H1 (cell line): ENCODE results near the gene SGK1. TPM values are rescaled to one million over a fixed set of nuclear protein-coding genes. Genes with fewer than 3 reads are reported as not detected.

Experiments used
- CTCF ChIA-PET: fragments of 300-600 bp; sonication (Branson Sonifier 250); formaldehyde crosslinking; loops from one replicate; lab custom pipeline; 2021; ENCODE audit not compliant: partially characterized antibody; lab: Charles Lee
- POLR2A ChIA-PET: fragments of 300-600 bp; sonication (Branson Sonifier 250); formaldehyde crosslinking; loops from one replicate; lab custom pipeline; 2021; ENCODE audit warnings: inconsistent platforms; ENCODE audit not compliant: partially characterized antibody; lab: Charles Lee
- DNase-seq, 2 experiments: peaks; one replicate each; pipeline versions ENCODE4 v3.0.0 to v3.0.0-alpha.2; 2010 to 2022; ENCODE audit warnings: low spot score in 2 of 2, low read depth in 1 of 2, mixed read lengths in 1 of 2
- FAIRE-seq: peaks from 2 replicates; lab custom pipeline; 2011; peaks lifted over from hg19 to GRCh38; lab: Jason Lieb, UNC
- H2AFZ ChIP-seq: 2 replicates; pipeline ENCODE4 v1.8.1; 2012; ENCODE audit warnings: low read length, inconsistent platforms
- H2AK5ac ChIP-seq: 2 replicates; pipeline ENCODE4 v1.6.1; 2013; ENCODE audit warnings: low read depth, low read length
- H2BK120ac ChIP-seq: replicated peaks from 2 replicates; pipeline ENCODE3; 2013; ENCODE audit warnings: low read depth, low read length, inconsistent platforms
- H2BK12ac ChIP-seq: 2 replicates; pipeline ENCODE4 v1.6.1; 2013; ENCODE audit warnings: low read depth, low read length
- H2BK15ac ChIP-seq: 2 replicates; pipeline ENCODE4 v1.6.1; 2013; ENCODE audit warnings: low read length
- H2BK20ac ChIP-seq: 2 replicates; pipeline ENCODE4 v1.6.1; 2013; ENCODE audit warnings: low read length
- H2BK5ac ChIP-seq: 2 replicates; pipeline ENCODE4 v1.6.1; 2013; ENCODE audit warnings: low read depth, low read length
- H3K14ac ChIP-seq: 2 replicates; pipeline ENCODE4 v1.6.1; 2013; ENCODE audit warnings: inconsistent platforms; ENCODE audit not compliant: insufficient read length
- H3K18ac ChIP-seq: 2 replicates; pipeline ENCODE4 v1.6.1; 2013; ENCODE audit warnings: low read length; ENCODE audit errors: extremely low read depth
- H3K23ac ChIP-seq: 2 replicates; pipeline ENCODE4 v1.6.1; 2013; ENCODE audit warnings: inconsistent platforms; ENCODE audit not compliant: insufficient read length
- H3K23me2 ChIP-seq: 2 replicates; pipeline ENCODE4 v1.6.1; 2013; ENCODE audit warnings: low read depth, low read length
- H3K27ac ChIP-seq: 2 replicates; pipeline ENCODE4 v1.6.1; 2011; ENCODE audit warnings: low read depth, low read length, inconsistent platforms
- H3K27me3 ChIP-seq, 4 experiments: replicated peaks in 1 of 4; 1 replicate in 1 of 4; 2 replicates in 3 of 4; pipeline versions ENCODE4 v1.6.1 to v1.8.1; 2011 to 2013; ENCODE audit warnings: low read length in 3 of 4, mild to moderate bottlenecking in 3 of 4, inconsistent platforms in 2 of 4, mixed read lengths in 2 of 4, moderate library complexity in 1 of 4; ENCODE audit not compliant: control insufficient read depth in 3 of 4, insufficient read depth in 3 of 4; ENCODE audit errors: extremely low read depth in 1 of 4
- H3K36me3 ChIP-seq, 4 experiments: 2 replicates each; pipeline versions ENCODE4 v1.6.1 to v1.8.1; 2011 to 2013; ENCODE audit warnings: mild to moderate bottlenecking in 4 of 4, low read length in 3 of 4, moderate library complexity in 2 of 4, control low read depth in 1 of 4, inconsistent platforms in 1 of 4; ENCODE audit not compliant: insufficient read depth in 4 of 4, control insufficient read depth in 2 of 4
- H3K4ac ChIP-seq: replicated peaks from 2 replicates; pipeline ENCODE3; 2013; ENCODE audit warnings: low read length, low read depth, mixed read lengths, inconsistent platforms; ENCODE audit not compliant: insufficient read length
- H3K4me1 ChIP-seq, 4 experiments: replicated peaks in 1 of 4; 1 replicate in 1 of 4; 2 replicates in 3 of 4; pipeline versions ENCODE4 v1.6.1 to v1.8.1; 2011 to 2013; ENCODE audit warnings: low read length in 3 of 4, inconsistent platforms in 2 of 4, mixed read lengths in 1 of 4; ENCODE audit not compliant: insufficient read depth in 4 of 4, control insufficient read depth in 3 of 4
- H3K4me2 ChIP-seq, 2 experiments: 2 replicates each; pipeline versions ENCODE4 v1.6.1 to v1.8.1; 2011 to 2013; ENCODE audit warnings: low read depth in 2 of 2, low read length in 2 of 2, control low read depth in 1 of 2, inconsistent platforms in 1 of 2, mild to moderate bottlenecking in 1 of 2; ENCODE audit not compliant: insufficient read depth in 1 of 2
- H3K4me3 ChIP-seq, 4 experiments: fragments of 200-600, 300-600 bp in 1 of 4; sonication (generic), shearing (Covaris generic), sonication (Bioruptor Twin) in 1 of 4; 2 replicates each; pipeline versions ENCODE4 v1.5.1 to v1.8.1; 2011 to 2016; ENCODE audit warnings: low read length in 4 of 4, low read depth in 3 of 4, control low read depth in 2 of 4, inconsistent platforms in 2 of 4, mild to moderate bottlenecking in 2 of 4, mixed read lengths in 1 of 4, moderate library complexity in 1 of 4; ENCODE audit not compliant: insufficient read depth in 2 of 4; ENCODE audit errors: extremely low read depth in 1 of 4
- H3K56ac ChIP-seq: replicated peaks from 2 replicates; pipeline ENCODE3; 2013; ENCODE audit warnings: low read depth, mild to moderate bottlenecking, mixed read lengths, low read length, inconsistent platforms; ENCODE audit not compliant: insufficient read length
- H3K79me1 ChIP-seq: 2 replicates; pipeline ENCODE4 v1.6.1; 2013; ENCODE audit warnings: low read depth, low read length, control low read depth
- H3K79me2 ChIP-seq, 2 experiments: 2 replicates each; pipeline versions ENCODE4 v1.6.1 to v1.8.1; 2012 to 2013; ENCODE audit warnings: low read length in 2 of 2, mild to moderate bottlenecking in 2 of 2, inconsistent platforms in 1 of 2; ENCODE audit not compliant: insufficient read depth in 2 of 2, control insufficient read depth in 1 of 2
- H3K9ac ChIP-seq, 4 experiments: replicated peaks in 1 of 4; 1 replicate in 1 of 4; 2 replicates in 3 of 4; pipeline versions ENCODE4 v1.6.1 to v1.8.1; 2011 to 2013; ENCODE audit warnings: low read depth in 3 of 4, low read length in 3 of 4, control low read depth in 2 of 4, mild to moderate bottlenecking in 2 of 4, moderate library complexity in 2 of 4, inconsistent platforms in 1 of 4; ENCODE audit errors: extremely low read depth in 1 of 4
- H3K9me3 ChIP-seq, 2 experiments: 2 replicates each; pipeline versions ENCODE4 v1.6.1 to v1.8.1; 2012 to 2013; ENCODE audit warnings: mild to moderate bottlenecking in 2 of 2, moderate library complexity in 2 of 2, control low read depth in 1 of 2, inconsistent platforms in 1 of 2, low read depth in 1 of 2, low read length in 1 of 2, mixed read lengths in 1 of 2; ENCODE audit not compliant: insufficient read depth in 2 of 2
- H4K20me1 ChIP-seq, 2 experiments: replicated peaks in 1 of 2; 2 replicates each; pipeline versions ENCODE3 to v1.8.1; 2011 to 2013; ENCODE audit warnings: inconsistent platforms in 2 of 2, low read length in 2 of 2, mild to moderate bottlenecking in 1 of 2; ENCODE audit not compliant: insufficient read depth in 2 of 2, control insufficient read depth in 1 of 2
- H4K5ac ChIP-seq: 2 replicates; pipeline ENCODE4 v1.6.1; 2013; ENCODE audit warnings: low read length, low read depth, mixed read lengths, inconsistent platforms; ENCODE audit not compliant: insufficient read length
- H4K8ac ChIP-seq: 2 replicates; pipeline ENCODE4 v1.8.0; 2013; ENCODE audit warnings: mild to moderate bottlenecking, moderate library complexity, low read length, inconsistent platforms; ENCODE audit not compliant: insufficient read depth; ENCODE audit errors: extremely low read depth
- H4K91ac ChIP-seq: replicated peaks from 2 replicates; pipeline ENCODE3; 2013; ENCODE audit warnings: low read length, mixed read lengths, inconsistent platforms; ENCODE audit not compliant: insufficient read length
- BCL11A ChIP-seq, 2 experiments: IDR thresholded peaks; one replicate each; pipeline ENCODE4 v1.6.1; 2011; ENCODE audit warnings: low read depth in 2 of 2, low read length in 2 of 2, mild to moderate bottlenecking in 2 of 2
- EP300 ChIP-seq, 2 experiments: IDR thresholded peaks; 1 replicate in 1 of 2; 2 replicates in 1 of 2; pipeline ENCODE4 v1.6.1; 2011 to 2012; ENCODE audit warnings: low read depth in 2 of 2, low read length in 2 of 2, mild to moderate bottlenecking in 2 of 2, borderline replicate concordance in 1 of 2, inconsistent platforms in 1 of 2, moderate library complexity in 1 of 2
- PHF8 ChIP-seq: fragments of 200-600 bp; sonication (generic); conservative IDR thresholded peaks from 2 replicates; pipeline ENCODE4 v1.7.1; 2012; ENCODE audit warnings: low read depth, mild to moderate bottlenecking, inconsistent platforms, low read length, moderate library complexity
- WGBS, 2 experiments: shearing (Covaris generic) in 1 of 2; methylation state at CpG; one replicate each; pipeline versions ENCODE4 v1.1.6 to v1.1.7; 2013 to 2015; ENCODE audit warnings: low lambda C conversion rate in 2 of 2, mixed read lengths in 2 of 2, inconsistent platforms in 1 of 2, low coverage in 1 of 2, missing lambda C conversion rate in 1 of 2; ENCODE audit not compliant: insufficient replicate concordance in 2 of 2, insufficient coverage in 1 of 2, insufficient read length in 1 of 2; ENCODE audit errors: extremely low coverage in 1 of 2, missing lambda C conversion rate in 1 of 2; 5-methylcytosine and 5-hydroxymethylcytosine counted together
- polyA plus RNA-seq, 7 experiments: library from polyadenylated mRNA; depleted of rRNA in 3 of 7; stranded (reverse) in 5 of 7; unstranded in 2 of 7; fragments of >200 nt in 5 of 7; fragments of 200-250 nt in 2 of 7; gene quantifications; 1 replicate in 5 of 7; 2 replicates in 1 of 7; 4 replicates in 1 of 7; pipeline versions ENCODE4 v1.2.1 to v1.2.3, GENCODE V29; 2011 to 2013; ENCODE audit warnings: missing spikeins in 2 of 7, mixed read lengths in 2 of 7
- total RNA-seq: library from RNA; stranded (reverse); fragmentation: NEBNext Ultra II Directional; extraction: Animal tissue kit (Norgen Biotek cat#: 25700); gene quantifications from 2 replicates; pipeline ENCODE4 v1.2.1, GENCODE V29; 2021

SGK1 gene
- total and polyA plus RNA-seq, 2 of the 8 experiments (the other 6 are each of a cell fraction or from before 2014, with no cell fraction given): 14.5 to 18.4 TPM

DNA sequence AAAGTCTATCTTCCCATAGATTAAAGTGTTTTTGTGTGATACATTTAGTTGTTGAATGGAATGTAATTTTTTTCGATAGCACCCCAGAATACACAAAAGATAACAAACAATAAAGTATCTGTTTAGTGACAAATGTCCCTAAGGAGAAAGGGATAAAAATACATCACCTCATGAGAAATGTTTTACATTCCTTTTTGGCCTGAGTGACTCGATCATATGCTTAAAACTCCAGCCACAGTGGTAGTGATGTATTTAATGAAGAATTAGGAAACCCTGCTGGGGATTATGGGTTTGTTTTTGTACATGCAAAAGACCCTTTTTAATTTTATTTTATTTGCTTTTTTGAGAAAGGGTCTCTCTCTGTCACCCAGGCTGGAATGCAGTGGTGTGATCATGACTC is 4.3 kb upstream of the SGK1 start:
- Histone ChIP-seq H2AK5ac (no peak overlapping the region), H3K9me3 (no peaks in the 10 kb centered on the region), H3K79me2 (no peaks in the 10 kb centered on the region), H2AFZ (no peak overlapping the region), H2BK15ac (no peak overlapping the region), H3K4ac (no peak overlapping the region), H2BK20ac (no peak overlapping the region), H4K8ac (no peak overlapping the region), H4K5ac (no peak overlapping the region), H2BK120ac (no peak overlapping the region), H3K14ac (no peak overlapping the region), H3K4me1 (peaks cover 0 to 8% (median 2%) of the 10 kb centered on the region in 4 experiments; a peak in 2 of 7 replicates), H3K9ac (no peak overlapping the region), H3K23me2 (peaks cover 7% of the 10 kb centered on the region), H3K27ac (no peak overlapping the region), H2BK5ac (no peak overlapping the region), H4K91ac (no peak overlapping the region), H3K36me3 (no peaks in the 10 kb centered on the region), H3K27me3 (0 out of 7 replicates have a peak, but pooled peaks cover 0 to 2% (median 0%) of the 10 kb centered on the region in 4 experiments), H3K23ac (no peak overlapping the region), H4K20me1 (no peaks in the 10 kb centered on the region), H3K56ac (no peak overlapping the region), H3K79me1 (no peaks in the 10 kb centered on the region), H2BK12ac (no peak overlapping the region), H3K4me3 (no peak overlapping the region), H3K4me2 (no peak overlapping the region), H3K18ac (no peak overlapping the region)
- 76% methylated on average over 2 of the region's 2 CpGs; no CpG with 5 or more reads in 1 of the 2 experiments for WGBS, 2 experiments
- POLR2A ChIA-PET: no interaction called here
- FAIRE-seq (no peak), DNase-seq (no peak)
- TF ChIP-seq EP300 (IDR thresholded peaks at IDR 0.05; ENCODE audit: borderline replicate concordance in 1 of 2, low read depth in 2 of 2, low read length in 2 of 2) (no peak), PHF8 (no peak), BCL11A (IDR thresholded peaks at IDR 0.05; ENCODE audit: low read depth in 2 of 2, low read length in 2 of 2) (no peak)
- CTCF ChIA-PET: no interaction called here
